Measurements from ENCODE around the gene GMDS. TPM values are rescaled to one million over a fixed set of nuclear protein-coding genes. Genes with fewer than 3 reads are reported as not detected.

Gene GMDS
- total RNA-seq, 1 donor from 2014 or later: 25.7 TPM

DNA sequence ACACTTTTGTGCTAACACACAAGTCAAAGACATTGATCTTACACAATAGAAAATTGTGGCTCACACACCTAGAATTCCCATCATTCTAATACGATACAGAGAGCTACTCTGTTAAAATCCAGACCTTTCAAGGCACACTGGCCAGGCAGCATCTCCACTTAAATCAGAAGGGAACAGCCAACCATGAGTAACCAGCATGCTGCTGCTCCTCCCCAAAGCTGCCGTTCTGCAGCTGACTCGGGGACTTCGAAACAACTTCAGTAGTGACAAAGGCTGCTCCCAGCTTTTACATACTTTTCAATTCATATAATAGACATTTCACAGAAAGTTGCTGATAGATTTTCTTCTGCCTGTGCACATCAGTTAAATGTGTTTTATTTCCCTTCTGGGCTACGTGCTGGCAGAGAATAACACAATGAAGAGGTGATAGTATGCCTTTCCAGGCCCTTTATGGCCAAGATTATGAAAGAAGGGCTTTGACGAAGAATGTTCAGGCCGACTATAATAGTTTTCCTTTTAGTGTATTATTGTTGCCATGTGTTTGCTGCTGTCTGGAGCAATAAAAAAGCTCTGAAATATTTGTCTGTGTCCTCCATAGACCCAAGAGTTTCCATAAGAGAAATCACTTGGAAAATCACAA lies 159.0 kb downstream of the GMDS start:
- DNase-seq: no peak

DNA sequence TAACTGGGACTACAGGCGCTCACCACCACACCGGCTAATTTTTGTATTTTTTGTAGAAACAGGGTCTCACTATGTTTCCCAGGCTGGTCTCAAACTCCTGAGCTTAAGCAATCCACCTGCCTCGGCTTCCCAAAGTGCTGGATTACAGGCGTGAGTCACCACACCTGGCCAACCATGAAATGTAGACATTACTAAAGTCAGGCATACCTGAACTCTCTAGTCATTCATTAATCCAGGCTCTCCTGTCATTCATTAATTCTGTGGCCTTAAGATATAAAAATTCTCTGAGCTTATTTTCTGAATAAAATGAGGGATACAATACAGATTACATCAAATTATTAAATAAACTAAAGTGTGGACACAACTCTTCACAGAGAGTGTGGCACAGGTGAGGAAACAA lies 159.7 kb downstream of the GMDS start:
- no peak for DNase-seq

DNA sequence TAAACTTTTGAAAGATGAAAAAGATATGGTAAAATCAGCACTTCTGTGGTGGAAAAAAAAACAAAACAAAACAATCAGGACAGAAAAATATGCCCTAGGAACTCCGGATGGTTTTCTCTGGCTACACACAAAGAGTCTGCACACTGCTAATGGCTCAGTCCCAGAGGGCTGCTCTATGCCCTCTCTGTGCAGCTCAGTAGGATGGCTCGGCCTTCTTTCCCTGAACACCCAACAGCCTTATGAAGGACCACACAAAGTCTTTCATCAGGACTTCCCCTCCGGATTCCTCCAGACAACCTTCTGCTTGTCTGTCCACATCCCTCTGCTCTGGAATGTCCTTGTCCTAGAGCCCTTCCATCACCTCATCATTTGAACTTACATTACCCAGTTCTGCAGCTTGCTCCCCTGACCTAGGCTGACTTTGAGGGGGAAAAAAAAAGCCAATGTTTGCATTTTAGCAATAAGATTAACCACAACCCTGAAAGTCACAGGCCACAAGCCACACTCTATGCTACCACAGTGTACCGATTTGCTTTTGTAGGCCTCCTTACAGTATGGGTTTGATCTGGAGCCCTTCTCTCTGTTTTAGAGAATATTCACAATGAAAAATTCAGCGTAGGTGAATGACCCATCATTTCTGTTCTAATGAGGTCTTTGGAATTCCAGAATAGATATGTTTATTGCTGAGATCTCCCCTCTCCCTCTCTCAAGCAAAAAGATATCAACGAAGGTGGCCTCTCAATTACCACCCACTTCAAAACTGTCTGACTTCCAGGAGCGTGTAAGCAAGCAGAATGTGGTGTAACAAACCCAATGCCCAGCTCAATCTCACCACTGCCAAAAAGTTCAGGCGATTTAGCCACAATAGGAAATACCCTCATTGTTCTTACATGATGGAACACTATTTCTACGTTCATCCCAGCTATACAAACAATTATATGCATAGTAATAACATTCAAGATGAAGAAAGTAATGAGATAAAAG lies 164.0 kb downstream of the GMDS start:
- DNase-seq: no peak

DNA sequence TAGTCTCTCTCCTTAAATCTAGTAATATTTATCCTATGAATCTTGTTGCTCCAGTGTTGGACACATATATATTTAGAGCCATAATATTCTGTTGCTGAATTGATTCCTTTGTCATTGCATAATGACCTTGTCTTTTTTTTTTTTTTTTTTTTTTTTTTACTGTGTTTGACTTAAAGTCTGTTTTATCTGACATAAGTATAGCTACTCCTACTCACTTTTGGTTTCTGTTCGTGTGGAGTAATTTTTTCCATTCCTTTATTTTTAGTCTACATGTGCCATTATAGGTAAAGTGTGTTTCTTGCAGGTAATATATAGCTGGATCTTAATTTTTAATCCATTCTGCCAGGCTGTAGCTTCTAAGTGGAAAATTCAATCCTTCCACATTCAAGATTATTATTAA lies 166.5 kb downstream of the GMDS start:
- DNase-seq: no peak

DNA sequence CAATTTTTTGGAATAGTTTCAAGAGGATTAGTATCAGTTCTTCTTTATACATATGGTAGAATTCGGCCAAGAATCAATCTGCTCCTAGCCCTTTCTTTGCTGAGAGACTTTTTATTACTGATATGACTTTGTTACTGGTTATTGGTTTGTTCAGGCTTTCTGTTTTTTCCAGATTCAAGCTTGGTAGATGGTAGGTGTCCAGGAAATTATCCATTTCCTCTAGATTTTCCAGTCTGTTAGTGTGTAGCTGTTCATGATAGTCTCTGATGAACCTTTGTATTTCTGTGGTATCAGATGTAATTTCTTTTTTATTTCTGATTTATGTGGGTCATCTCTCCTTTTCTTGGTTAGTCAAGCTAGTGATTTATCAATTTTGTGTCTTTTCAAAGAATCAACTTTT lies 167.6 kb downstream of the GMDS start:
- DNase-seq: no peak

DNA sequence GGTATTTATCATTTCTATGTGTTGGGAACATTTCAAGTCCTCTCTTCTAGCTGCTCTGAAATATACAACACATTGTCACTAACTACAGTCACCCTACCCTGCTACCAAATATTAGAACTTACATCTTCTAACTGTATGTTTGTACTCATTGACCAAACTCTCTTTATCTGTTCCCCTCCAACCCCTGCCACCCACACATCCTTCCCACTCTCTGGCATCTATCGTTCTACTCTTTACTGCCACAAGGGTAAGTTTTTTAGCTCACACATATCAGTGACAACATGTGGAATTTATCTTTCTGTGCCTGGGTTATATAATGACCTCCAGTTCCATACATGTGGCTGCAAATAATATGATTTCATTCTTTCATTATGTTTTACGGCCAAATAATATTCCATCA lies 171.9 kb downstream of the GMDS start:
- DNase-seq: no peak

DNA sequence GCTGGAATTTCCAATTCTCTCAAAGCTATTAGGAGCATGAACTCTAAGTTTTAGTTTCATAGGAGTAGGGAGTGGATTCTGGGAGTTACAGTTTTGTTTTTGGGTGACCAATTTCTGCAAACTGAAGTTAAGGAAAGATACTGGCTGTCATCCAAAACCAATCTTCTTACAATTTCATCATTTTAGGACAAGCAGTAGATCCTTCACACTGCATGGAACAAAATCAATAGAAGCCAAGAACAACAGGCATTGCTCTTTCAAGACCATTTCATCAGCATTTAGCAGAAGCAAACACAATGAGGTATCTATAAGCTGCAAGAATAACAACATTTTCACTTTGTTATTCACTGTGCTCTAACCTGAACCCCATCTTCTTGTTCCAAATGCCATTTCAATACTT lies 173.0 kb downstream of the GMDS start:
- peak; percentile 7 for DNase-seq

DNA sequence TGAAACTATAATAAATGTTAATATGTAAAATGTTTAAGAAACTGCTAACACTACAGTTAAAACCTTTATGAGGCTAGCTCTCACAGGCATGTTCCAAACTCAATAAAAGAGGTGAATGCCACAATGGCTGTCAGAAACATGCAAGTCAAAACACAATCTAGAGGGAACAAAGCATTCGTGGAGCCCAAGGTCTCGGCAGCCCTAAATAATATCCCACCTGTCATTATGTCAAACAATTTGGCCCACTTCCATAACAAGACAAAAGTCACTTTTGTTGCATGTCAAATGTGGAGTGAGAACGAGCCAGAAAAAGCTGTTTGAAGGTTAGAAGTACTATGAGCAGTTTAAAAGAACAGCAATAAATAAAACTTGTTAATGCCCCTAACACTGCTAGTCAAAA lies 181.9 kb downstream of the GMDS start:
- peak; percentile 15 for DNase-seq

DNA sequence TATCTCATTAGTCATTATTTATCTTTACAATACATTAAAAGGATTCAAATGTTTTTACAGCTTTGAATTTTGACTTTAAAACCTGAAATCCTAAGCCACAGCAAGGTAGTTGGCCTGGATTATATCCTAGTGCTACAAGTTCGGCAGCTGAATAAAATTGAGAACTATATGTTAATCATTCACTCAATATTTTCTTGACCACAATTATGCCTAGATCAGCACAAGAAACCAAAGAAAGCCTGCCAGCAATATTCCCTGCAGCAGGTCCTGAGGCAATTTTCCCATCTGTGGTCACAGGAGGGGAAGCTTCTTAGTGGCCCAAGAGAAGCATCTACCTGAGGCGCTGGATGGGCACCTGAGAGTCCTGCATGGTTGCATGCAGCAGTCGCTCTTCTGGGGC lies 183.5 kb downstream of the GMDS start:
- DNase-seq: no peak

DNA sequence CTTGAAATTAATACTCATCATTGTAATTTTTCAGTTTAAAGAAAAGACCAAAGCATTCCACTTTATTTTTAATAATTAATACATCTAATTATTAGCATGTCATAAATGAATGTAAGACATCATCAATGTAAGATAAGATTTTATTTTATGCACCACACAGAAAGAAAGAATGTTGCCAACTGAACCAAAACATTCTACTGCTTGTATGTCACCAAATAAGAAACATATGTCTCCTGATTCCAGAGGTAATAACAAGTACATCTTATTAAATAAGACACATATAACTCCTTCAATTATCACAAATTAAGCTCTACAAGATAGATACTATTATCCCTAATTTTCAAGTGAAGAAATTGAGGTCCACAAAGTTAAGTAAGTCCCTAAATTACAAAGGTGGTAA lies 189.5 kb downstream of the GMDS start:
- DNase-seq: no peak

DNA sequence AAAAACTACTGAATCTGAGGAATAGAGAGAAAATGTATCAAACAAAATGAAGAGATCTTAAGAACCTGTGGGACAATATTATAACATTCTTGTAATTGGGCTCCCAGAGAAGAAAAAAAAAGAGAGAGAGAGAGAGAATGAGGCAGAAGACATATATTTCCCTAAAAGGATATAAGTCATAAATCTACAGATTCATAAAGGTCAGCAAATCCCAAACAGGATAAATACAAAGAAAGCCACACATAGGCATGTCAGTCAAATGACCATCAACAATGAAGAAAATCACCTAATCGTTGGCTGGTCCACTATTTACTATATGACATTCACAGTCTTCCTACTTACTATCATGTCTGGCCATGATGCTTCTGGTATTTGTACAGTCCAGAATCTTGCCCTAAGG lies 190.3 kb downstream of the GMDS start:
- DNase-seq: no peak

DNA sequence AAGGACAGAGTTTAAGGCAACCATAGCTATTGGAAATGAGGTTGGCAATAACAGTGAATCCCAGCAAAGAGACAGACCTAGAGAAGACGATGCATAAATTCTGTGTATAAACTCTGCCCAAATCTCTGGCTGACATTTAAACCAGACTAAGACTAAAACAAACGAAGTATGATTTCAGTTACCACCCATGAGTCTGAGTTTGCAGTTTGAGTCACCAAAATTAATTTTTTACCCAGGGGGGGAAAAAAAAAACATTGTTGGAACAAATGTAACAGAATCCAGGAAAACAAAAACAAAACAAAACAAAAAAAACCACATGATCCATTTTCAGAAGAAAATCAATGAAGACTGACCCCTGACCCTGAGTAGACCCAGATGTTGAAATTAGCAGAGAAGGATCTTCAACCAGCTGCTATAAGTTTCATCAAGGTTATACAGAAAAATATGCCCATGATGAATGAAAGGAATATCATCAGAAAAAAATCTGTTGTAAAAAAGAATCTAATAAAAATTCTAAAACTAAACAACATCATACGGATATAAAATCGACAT lies 190.8 kb downstream of the GMDS start:
- no peak for DNase-seq

DNA sequence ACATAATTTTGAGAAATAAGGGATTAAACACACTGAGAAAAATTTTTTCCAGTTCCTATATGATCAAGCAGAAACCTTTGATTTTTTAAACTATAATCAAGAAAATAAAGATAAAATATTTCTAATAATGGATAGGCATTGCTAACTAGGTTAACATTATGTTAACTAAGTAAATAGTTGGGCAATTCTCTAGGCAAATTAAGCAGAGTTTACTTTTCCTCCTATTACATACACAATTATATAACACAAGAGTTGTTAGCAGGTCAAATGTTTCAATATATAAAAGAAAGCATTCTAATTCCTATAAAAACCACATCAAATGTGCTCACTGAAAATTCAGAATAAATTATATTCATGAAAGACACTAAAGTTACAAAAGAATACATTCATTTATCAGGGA lies 191.7 kb downstream of the GMDS start:
- no peak for DNase-seq

DNA sequence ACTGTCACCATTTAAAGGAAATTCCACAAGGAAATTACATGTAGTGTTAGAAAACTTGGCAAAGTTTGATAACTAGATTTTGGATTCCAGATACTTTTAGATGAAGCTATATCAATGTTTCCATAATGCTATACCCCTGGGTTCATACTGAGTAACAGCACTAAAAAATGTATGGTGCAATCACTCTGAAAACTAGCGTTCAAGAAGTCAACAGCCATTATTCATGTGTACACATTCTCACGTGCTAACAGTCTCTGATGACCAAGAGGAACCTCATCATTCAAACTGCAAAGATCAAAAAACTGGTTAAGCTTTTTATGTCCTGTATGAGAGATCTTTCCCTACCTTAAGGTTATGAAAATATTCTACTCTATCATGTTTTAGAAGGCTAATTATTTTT lies 197.6 kb downstream of the GMDS start:
- DNase-seq: no peak

DNA sequence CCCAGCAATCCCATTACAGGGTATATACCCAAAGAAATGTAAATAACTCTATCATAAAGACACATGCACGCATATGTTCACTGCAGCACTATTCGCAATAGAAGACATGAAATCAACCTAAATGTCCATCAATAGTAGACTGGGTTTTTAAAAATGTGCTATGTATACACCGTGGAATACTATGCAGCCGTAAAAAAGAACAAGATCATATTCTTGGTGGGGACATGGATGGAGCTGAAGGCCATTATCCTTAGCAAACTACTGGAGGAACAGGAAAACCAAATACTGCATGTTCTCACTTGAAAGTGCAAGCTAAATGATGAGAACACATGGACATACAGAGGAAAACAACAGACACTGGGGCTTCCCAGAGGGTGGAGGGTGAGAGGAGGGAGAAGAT lies 201.2 kb downstream of the GMDS start:
- no peak for DNase-seq

DNA sequence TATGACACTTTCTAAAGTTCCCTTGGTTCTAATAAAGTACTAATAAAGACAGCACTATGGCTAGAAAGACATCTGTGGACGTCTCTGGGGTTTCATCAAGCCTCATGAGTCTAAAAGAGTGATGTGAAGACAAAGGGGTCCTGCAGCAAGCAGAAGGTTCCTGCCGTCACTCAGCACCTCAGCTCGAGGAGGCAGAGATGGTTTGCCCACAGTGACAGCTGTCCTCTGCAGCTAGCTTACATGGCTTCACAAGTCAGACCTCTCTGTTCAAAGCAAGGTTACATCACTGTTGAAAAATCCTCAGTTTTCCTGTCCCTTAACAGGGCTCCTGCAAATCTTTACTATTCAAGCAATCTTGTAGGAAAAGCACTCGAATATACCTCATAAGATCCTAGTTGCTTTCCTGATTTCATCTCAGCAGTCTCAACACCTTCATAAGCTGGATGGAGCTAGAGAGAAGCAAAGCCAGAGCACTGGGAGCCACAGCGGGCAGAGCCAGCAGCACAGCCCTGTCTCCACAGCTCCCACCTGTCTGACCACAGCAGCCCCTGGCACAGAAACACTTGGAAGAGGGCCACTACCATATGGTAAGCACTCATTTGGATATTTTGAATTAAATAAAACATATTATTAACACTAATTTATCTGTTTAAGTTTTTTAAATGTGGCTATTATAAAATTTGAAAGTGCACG lies 202.3 kb downstream of the GMDS start:
- peak; percentile 59 for DNase-seq

DNA sequence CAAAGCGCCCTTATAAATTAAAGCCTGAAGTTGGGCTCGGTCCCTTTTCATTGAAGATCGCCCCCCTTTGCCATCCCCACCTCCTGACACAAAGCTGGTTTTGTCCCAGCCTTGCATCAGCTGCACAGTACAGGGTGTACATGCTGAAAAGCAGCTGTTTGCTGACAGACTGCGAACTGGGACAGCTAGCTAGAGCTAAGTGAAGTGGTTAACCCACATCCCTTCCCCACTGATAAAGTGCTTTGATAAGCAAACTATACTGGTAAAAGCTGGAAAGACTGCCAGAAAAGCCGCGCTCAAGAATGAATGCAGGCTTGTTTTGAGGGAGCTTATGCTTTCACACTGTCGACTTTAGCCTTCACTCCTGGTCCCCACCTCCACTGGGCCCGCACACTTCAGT lies 207.3 kb downstream of the GMDS start:
- DNase-seq: peak; percentile 53

DNA sequence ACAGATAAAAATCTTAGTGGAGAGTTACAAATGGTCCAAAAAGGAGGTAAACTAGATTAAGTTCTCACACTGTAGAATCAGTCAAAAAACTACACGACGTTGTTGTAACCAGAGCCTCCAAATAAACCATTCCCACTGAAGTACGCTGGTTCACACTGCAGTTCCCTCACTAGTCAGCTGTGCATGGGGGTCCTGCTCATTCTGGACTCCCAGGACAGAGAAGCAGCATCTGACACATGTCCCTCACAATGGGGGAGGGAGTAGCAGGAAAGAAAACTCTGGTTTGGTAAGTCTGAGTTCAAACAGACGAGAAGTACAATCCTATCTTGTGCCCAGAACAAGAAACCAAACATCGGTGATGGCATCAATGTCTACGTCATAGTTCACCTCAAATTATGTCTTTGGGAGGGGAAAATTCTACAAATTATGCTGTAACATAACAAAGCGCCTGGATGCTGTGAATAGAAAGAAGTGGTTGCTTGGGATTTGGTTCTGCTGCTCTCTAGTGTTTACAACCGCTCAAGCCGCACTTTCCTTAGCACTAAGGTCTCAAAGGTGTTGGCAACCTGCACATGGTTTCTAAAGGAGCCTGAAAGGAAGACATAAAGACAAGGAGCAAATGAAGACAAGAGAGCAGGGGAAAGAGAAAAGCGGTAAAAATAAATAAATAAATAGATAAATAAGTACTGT lies 208.0 kb downstream of the GMDS start:
- DNase-seq: peak; percentile 35

DNA sequence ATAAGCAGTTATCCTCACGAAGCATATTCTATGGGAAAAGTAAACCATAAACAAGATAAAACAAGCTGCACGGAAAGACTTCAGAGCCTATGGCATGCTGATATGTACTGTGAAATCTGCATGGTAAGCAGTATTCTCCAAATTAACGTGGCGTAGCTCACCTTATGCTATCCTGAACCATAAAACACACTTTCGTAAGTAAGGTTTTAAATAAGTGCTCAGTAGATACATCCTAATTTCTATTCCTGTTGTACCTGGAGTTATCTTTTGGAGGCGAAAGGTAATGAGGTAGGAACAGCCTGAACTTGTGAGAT lies 208.7 kb downstream of the GMDS start:
- DNase-seq: no peak

DNA sequence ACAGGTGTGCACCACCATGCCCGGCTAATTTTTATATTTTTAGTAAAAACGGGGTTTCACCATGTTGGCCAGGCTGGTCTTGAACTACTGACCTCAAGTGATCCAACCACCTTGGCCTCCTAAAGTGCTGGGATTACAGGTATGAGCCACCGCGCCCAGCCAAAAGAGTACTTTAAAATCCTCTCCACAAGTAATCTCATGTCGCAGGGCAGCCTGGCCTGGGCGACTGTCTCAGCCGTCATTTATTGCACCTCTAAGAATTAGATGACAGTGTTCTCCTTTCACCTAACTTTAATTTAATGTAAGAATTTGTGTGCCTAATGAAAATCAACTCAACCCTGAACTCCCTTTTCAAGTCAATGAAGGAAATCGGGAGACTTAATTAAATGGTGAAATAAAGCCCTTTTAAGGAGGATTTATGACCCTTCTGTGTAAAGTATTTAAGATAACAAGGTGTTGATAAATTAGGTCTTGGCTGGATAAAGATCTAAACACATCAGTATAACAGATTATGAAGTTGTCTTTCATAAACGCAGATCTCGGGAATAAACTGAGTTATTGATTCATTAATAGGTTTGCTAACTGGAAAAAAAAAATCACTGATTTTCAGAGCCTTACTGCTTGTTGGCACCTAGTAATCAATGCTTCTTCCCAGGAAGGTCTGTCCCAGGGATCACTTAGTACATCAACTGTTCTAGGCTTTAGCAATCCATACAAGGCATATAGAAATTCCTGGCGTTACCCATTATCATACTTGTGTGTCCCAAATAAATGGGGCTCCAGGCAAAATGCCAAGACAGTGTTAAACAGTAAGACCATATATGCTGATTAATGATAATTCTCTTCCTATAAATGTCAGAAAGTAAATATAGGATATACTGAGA lies 209.3 kb downstream of the GMDS start:
- no peak for DNase-seq

DNA sequence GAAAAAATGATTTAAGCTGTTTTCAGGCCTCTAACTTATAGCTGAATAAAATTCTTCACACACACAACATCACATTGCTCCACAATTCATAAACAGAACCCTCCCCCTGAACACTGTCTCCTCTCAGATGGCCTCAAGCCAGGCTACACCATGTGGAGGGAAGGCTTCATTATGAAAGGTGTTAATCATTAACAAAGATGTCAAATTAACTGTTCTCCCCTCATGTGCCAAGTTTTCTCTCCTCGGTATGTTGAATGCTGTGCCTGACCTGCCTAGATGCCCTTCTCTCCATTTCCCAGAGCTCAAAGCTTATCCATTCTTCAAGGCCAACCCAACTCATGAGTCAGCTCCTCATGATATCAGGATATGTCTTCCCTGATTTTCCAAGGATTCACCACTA lies 210.4 kb downstream of the GMDS start:
- no peak for DNase-seq

All from tongue (tissue), 2 donors.